Kidney tubule cell (primary cell): ENCODE results near the gene ANKRD33.

Source experiments
- DNase-seq: peaks from one replicate; pipeline ENCODE4 v3.0.0-alpha.2; 2018; ENCODE audit warnings: low spot score

Gene ANKRD33

GRCh38 chr12:51887476-51888315 lies at the start of gene ANKRD33:
TSS of gene ANKRD33 (plus strand) at chr12:51888103. CDS start at chr12:51888187, 84 bp downstream.
- no peak for DNase-seq

- no peak for DNase-seq
These were observed 49.1 kb upstream of the ANKRD33 start for GRCh38 chr12:51838762-51839161.

GRCh38 chr12:51839310-51839947 lies 48.5 kb upstream of the ANKRD33 start:
- DNase-seq = no peak

- DNase-seq = no peak
These were observed 46.9 kb upstream of the ANKRD33 start for GRCh38 chr12:51840966-51841365.

- no peak for DNase-seq
These were observed 46.2 kb upstream of the ANKRD33 start for GRCh38 chr12:51841727-51842126.

- no peak for DNase-seq
These were observed 43.0 kb upstream of the ANKRD33 start for GRCh38 chr12:51844854-51845253.

- DNase-seq = no peak
These were observed 42.4 kb upstream of the ANKRD33 start for GRCh38 chr12:51845482-51845881.

GRCh38 chr12:51846271-51846691 lies 41.6 kb upstream of the ANKRD33 start:
- DNase-seq = no peak

GRCh38 chr12:51846911-51847642 lies 40.8 kb upstream of the ANKRD33 start:
- DNase-seq = no peak

- peak; percentile 35 for DNase-seq
These were observed 40.1 kb upstream of the ANKRD33 start for GRCh38 chr12:51847643-51848325.

GRCh38 chr12:51848326-51848727 lies 39.6 kb upstream of the ANKRD33 start, which contains the start of gene FIGNL2:
TSS of gene FIGNL2 (minus strand) at chr12:51848718. CDS start at chr12:51822413, 26,305 bp downstream.
- no peak for DNase-seq

GRCh38 chr12:51848841-51849735 lies 38.8 kb upstream of the ANKRD33 start:
- DNase-seq = peak; percentile 39

- DNase-seq = peak; percentile 79
These were observed 37.6 kb upstream of the ANKRD33 start for GRCh38 chr12:51850081-51850964.

- peak; percentile 71 for DNase-seq
These were observed 37.0 kb upstream of the ANKRD33 start for GRCh38 chr12:51850965-51851299.

GRCh38 chr12:51851413-51852124 lies 36.3 kb upstream of the ANKRD33 start:
- DNase-seq = no peak

GRCh38 chr12:51852404-51853137 lies 35.3 kb upstream of the ANKRD33 start:
- DNase-seq = no peak

GRCh38 chr12:51855586-51856428 lies 32.1 kb upstream of the ANKRD33 start:
- DNase-seq = peak; percentile 75

GRCh38 chr12:51860986-51861385 lies 26.9 kb upstream of the ANKRD33 start:
- no peak for DNase-seq
